Right kidney (tissue), 9 donors: Measurements from ENCODE around the gene CRYGA.

Experiments used
- DNase-seq: peaks from one replicate; pipeline ENCODE4 v3.0.0-alpha.2; 2016
- long read RNA-seq, 8 donors: transcript quantifications; one replicate each; lab custom pipeline, GENCODE V29; 2026

Gene CRYGA
- long read RNA-seq, donor 1: 0 reads
- long read RNA-seq, donor 2: 0 reads
- long read RNA-seq, donor 3: 0 reads
- long read RNA-seq, donor 4: 0 reads
- long read RNA-seq, donor 5: 0 reads
- long read RNA-seq, donor 6: 0 reads
- long read RNA-seq, donor 7: 0 reads
- long read RNA-seq, donor 8: 0 reads

DNA sequence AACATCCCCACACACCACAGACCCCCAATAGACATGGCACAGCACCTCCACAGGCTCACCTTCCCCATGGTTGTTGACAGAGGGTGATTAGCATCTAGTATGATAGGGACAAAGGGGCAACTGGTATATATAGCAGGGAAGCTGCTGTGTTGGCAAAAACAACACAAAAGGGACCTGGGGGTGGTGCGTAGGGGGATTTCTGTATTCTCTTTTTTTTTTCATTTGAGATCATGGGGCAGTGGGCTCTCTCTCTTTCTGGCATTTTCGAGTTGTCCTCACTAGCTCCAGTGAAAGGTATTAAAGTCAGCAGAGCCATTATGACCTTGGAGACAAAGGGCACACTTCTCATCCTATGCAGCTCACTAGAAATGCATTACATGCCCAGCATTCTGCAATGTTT is at the start of gene CRYGA:
Gene CRYGA, minus strand, starts transcription at position 101 of the 400 bp plus-strand sequence. Its CDS starts 33 bp downstream, at position 68.
- no peak for DNase-seq

DNA sequence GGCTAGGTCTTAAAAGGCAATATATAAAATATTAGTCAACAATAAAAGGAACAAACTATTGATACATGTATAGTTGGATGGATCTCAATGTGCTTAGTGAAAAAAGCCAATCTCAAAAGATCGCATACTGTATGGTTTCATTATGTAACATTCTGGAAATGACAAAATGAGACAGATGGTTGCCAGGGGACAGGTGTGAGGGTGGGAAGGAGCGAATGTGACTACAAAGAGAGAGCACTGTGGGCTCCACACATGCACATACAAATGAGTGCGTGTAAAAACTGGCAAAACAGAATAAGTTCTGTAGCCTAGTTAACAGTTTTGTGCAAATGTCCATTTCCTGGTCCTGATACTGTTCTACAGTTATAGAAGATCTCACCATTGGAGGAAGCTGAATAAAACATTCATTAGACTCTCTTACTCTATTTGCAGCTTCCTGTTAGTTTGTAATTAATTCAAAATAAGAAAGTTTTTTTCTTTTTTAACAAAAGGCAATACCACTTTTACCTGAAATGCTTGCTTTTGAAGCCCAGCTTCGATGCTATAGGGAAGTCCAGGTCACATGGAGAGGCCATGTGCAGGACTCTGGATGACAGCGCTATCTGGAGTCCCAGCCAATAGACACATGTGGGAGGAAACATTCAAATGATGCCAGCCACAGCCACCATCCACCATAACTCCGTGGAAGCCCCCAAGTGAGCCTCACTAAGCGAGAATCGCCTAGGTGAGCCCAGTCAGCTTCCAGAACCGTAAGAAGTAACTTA is 47.5 kb upstream of the CRYGA start:
- DNase-seq: no peak

DNA sequence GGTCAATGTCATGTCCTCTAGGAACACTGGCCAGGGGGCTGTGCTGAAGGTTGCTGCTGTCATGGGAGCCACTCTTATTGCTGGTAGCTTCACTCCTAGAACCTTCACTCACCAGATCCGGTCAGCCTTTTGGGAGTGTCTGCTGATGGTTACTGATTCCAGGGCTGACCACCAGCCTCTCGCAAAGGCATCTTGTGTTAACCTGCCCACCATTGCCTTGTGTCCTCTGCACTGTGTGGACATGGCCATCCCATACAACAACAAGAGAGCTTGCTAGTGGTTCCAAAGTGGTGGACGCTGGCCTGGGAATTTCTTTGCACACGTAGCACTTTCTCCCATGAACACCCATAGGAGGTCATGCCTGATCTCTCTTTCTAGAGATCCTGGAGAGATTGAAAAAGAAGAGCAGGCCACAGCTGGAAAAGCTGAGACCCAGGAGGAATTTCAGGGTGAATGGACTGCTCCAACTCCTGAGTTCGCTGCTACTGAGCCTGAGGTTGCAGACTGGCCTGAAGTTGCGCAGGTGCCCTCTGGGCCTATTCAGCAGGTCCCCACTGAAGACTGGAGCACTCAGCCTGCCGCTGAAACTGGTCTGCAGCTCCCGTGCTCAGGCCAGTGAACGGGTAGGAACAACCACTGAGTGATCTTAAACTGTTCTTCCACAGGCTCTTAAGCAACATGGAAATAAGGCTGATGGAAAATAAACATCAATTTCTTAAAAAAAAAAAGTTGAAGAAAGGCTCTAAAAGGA is 45.1 kb upstream of the CRYGA start:
- DNase-seq: no peak

GRCh38 chr2:208207769-208208168 is 44.4 kb upstream of the CRYGA start:
- no peak for DNase-seq

DNA sequence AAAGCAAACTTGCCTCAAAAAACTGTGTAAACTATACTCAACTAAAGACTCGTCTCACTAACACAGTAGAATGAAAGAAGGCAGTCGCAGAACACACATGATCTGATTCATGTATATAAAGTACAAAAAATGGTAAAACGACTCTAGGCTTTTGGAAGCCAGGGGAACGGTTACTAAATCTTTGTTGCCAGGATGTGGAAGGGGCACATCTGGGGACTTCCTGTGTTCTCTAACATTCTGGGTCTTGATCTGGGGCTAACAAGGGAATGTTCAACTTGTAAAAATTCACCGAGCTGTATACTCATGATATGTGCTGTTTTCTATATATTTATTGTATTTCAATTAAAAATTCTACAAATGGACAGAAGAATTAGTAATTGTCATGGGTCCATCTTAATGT is 40.8 kb upstream of the CRYGA start:
- DNase-seq: no peak

DNA sequence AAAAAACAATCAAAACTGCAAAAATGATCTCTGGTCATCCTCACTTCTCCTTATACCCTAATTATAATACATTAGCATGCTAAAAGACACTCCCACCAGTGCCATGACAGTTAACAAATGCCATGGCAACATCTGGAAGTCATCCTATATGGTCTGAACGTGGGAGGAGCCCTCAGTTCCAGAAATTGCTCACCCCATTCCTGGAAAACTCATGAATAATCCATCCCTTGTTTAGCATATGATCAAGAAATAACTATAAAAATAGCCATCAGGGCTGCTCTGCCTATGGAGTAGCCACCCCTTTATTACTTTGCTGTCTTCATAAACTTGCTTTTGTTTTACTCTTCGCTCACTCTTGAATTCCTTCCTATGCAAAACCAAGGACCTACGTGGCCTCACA is 32.1 kb upstream of the CRYGA start:
- no peak for DNase-seq

GRCh38 chr2:208192611-208193236 is 29.3 kb upstream of the CRYGA start:
- DNase-seq: no peak

DNA sequence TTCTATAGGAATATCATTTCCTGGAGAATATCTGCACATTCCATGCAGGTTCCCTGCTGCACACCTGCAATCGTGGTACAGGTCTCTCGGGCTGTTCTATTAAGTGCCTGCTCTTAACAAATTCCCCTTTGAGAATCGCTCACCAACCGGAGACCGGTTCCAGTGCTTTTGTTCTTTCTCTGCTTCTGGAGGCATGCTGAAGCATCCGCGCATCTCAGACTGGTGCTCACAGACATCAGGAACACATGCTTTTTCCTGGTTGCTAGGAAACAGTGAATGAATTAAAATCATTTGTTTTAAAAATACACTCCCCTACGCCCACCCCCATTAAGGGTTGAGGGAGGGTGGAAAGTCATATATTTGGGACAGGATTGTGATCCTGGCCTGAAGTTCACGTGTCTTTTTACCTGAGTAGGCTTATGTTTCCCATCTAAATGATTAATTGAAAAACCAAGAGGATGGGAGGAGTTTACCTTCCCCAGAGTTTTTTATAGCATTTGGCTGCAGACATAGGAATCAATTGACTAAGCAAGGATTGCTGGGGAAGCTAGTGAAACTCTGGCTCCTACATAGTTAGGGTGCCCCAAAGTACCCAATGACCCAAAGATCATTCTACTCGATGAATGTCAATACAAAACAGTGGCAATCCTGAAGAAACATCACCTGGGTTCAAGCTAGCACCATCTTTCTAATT is 26.6 kb upstream of the CRYGA start, which contains the start of gene C2orf80:
Gene C2orf80, minus strand, starts transcription at position 221 of the 694 bp plus-strand sequence. CDS start 3,044 bp downstream, outside the sequence.
- DNase-seq: no peak

GRCh38 chr2:208189069-208189809 is 25.9 kb upstream of the CRYGA start:
- no peak for DNase-seq

- DNase-seq: no peak
Measured at GRCh38 chr2:208186893-208187292, 23.5 kb upstream of the CRYGA start.

DNA sequence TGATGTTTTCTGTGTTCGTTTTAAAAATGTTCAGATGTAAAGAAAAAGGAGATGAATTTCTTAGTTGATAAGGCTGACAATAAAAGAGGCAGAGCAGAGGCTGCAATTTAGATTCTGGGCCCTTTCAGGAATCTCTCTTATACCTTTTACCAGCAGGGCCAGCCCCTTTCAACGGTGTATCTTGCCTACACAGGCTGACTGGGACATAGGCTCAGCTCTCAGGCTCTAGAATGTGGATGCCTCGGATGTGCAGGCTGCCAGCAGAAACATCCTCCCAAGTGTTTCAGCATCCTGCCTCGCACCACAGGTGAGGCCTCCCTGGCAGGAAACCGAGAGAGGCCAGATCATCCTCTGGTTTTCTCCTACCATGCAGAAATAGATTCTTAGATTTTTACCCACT is 23.1 kb upstream of the CRYGA start:
- DNase-seq: no peak

DNA sequence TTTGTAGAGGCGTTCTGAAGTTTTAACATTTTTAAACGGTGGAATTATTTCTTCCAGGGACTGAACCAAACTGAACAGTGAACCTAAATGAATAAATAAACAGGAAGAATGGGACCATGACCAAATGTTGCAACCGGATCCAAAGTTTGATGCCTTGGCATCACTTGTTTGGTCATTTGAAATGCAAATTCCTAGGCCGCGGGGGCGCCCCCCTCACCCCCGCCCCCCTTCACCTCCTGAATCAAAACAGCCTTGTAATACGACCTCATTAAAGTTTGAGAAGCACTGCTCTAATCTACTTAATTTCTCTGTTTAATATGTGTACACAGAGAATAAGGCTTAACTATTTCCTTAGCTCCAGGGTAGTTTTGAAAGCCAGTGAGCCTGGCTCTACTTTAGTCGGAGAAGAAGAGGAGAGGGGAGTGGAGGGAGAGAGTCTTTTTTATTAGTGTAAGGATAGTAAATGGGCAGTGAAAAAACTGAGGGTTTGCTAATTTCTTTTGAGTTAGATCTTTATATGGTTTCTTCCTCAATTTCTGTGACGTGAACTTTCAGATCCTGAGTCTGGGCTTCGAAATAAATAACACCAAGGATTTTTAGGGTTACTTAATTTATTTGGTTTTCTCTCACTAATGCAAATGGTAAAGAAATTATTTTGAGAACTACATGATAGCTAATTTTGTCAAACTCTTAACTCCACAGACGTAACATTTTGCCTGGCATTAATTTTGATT is 20.8 kb upstream of the CRYGA start:
- peak; percentile 15 for DNase-seq

DNA sequence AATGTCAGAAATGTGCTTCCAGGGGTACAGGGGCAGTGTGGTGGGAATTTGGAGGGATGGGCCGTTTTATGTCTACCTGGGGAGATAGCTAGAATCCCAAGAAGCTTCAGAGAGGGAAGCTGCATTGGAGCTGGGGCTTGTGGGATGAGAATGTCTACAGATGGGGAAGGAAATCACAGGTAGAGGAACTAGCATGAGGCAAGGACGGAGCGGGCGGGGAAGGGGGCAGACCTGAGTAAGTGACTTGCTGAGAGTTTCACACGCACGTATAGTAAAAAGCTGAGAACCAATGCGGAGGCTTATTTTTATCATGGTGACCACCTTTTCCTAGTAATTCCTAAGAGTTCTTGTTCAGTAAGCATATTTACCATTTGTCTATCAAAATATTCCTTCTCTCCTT is 20.1 kb upstream of the CRYGA start:
- no peak for DNase-seq

GRCh38 chr2:208182835-208183234 is 19.4 kb upstream of the CRYGA start:
- DNase-seq: no peak

- DNase-seq: no peak
Measured at GRCh38 chr2:208179028-208179609, 15.7 kb upstream of the CRYGA start.

DNA sequence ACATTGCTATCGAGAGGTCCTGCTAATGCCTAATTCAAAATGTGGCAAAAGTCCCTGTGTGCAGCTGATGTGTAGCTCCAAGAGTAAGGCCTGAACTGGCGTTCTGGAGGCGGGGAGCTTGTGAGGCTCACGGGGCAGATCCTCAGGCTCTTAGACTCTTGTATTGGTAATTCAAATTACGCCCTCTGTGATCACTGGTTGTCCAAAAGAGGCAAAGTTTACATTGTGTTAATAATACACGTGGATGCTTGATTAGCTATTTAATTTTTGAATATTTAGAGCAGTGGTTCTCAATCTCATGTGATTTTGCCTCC is 12.4 kb upstream of the CRYGA start:
- DNase-seq: no peak

DNA sequence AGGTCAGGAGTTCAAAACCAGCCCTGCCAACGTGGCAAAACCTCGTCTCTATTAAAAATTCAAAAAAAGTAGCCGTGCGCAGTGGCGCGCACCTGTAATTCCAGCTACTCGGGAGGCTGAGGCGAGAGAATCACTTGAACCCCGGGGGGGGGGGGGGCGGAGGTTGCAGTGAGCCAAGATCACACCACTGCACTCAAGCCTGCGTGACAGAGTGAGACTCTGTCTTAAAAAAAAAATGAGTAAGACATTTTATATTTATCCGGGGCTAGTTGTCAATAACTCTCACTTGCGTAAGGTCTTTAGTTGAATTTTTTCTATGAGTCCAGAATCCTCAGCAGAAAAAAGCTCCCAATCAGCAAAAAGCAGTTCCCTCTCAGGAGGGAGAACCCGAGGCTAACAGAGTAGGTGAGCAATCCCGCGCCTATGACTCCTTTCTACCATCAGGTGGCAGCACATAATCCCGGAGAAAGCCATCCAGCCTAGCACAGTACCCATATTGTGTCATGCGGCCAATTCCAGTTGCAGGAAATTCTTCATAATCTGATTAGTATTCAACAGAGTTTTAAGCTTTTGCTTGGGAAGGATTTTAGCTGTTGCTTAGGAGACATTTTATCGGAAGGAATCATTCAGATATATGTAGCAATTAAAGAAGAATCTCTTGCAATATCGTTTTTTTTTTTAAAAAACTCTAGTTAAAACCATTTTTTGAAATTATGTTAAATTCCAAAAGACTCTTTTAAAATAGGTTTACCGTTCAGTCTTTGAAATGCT is 11.9 kb upstream of the CRYGA start:
- DNase-seq: peak; percentile 37

- DNase-seq: no peak
Measured at GRCh38 chr2:208174144-208174543, 10.8 kb upstream of the CRYGA start.

DNA sequence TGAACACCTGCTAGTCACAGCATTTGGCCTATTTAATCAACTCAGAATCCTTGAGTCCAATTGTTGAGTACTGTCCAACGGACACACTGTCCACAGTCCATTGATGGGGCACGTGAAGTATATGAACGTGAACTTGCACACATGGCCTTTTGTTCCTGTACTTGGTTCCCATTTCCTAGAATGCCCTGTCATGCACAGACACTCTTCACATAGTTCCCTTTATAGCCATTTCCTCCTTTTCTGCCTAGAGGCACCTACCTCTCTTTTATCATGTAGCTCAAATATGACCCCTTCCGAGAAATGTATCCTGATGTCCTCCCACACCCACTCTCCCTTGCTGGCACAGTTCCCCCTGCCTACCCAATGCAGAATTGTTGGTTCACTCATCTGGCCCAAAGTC is 8.7 kb upstream of the CRYGA start:
- no peak for DNase-seq
